Stimulated activated CD8-positive, alpha-beta memory T cell treated with anti-CD3 and anti-CD28 coated beads, Interleukin-15, amount 100 ng/mL, for 48 hours (primary cell): ENCODE results near the gene ARHGAP33.
"Not testable (repeated sequence)": the region's sequence is repeated elsewhere in the genome, so short reads cannot be mapped to it uniquely, and the experiment has no call there.

Experiments
- DNase-seq, 2 donors: peaks; one replicate each; pipeline ENCODE4 v3.0.0-alpha.2; 2020; ENCODE audit warnings: low read depth in 2 of 2

The ARHGAP33 gene

GRCh38 chr19:35833972-35834371 lies 58.6 kb downstream of the ARHGAP33 start:
- DNase-seq = no peak

GRCh38 chr19:35836096-35836495 lies 60.7 kb downstream of the ARHGAP33 start:
- not testable (repeated sequence) for DNase-seq
